ENCODE data around the gene FBXO24.
"Not testable (repeated sequence)": the region's sequence is repeated elsewhere in the genome, so short reads cannot be mapped to it uniquely, and the experiment has no call there.

Gene FBXO24

GRCh38 chr7:100586266-100587025 is at the start of gene FBXO24:
Gene FBXO24 (plus strand): TSS chr7:100586328. CDS start chr7:100586626, 298 bp downstream.
- no peak for TF ChIP-seq CTCF (IDR thresholded peaks at IDR 0.05)
- Mint-ChIP-seq H3K4me1 (peaks cover 75% of the 10 kb centered on the region), H3K4me3 (peak within 1 kb of the TSS; percentile 100), H3K27ac (peak within 1 kb of the TSS; percentile 99), H3K36me3 (ENCODE audit: low read depth) (no peaks in the 10 kb centered on the region), H3K9me3 (no peaks in the 10 kb centered on the region), H3K27me3 (ENCODE audit: low read depth, poor library complexity) (no peaks in the 10 kb centered on the region)
- DNase-seq = peak; percentile 98

- not testable (repeated sequence) for H3K9me3 Mint-ChIP-seq, DNase-seq
- peaks cover 36% of the 10 kb centered on the region for H3K27me3 Mint-ChIP-seq (ENCODE audit: low read depth, poor library complexity)
Measured at GRCh38 chr7:100536695-100537094, 49.4 kb upstream of the FBXO24 start.

GRCh38 chr7:100538348-100538653 is 47.8 kb upstream of the FBXO24 start:
- TF ChIP-seq CTCF (IDR thresholded peaks at IDR 0.05) = no peak
- H3K27ac Mint-ChIP-seq = peak overlapping the region; percentile 13
- H3K4me3 Mint-ChIP-seq = peak overlapping the region; percentile 77
- peaks cover 38% of the 10 kb centered on the region for H3K27me3 Mint-ChIP-seq (ENCODE audit: low read depth, poor library complexity)
- H3K9me3 Mint-ChIP-seq = no peaks in the 10 kb centered on the region
- H3K36me3 Mint-ChIP-seq (ENCODE audit: low read depth) = peaks cover 5% of the 10 kb centered on the region
- DNase-seq = no peak
- H3K4me1 Mint-ChIP-seq = peaks cover 34% of the 10 kb centered on the region

More at GRCh38 chr7:100536695-100537094, 49.4 kb upstream of the FBXO24 start:
- not testable (repeated sequence) for H3K36me3 Mint-ChIP-seq (ENCODE audit: low read depth); H3K27ac Mint-ChIP-seq; H3K4me3 Mint-ChIP-seq
- peaks cover 26% of the 10 kb centered on the region for H3K4me1 Mint-ChIP-seq

- Mint-ChIP-seq H3K36me3 (ENCODE audit: low read depth) (peaks cover 5% of the 10 kb centered on the region), H3K4me1 (peaks cover 39% of the 10 kb centered on the region), H3K4me3 (peak within 1 kb of the TSS; percentile 77), H3K27me3 (ENCODE audit: low read depth, poor library complexity) (peaks cover 36% of the 10 kb centered on the region), H3K9me3 (no peaks in the 10 kb centered on the region), H3K27ac (peak within 1 kb of the TSS; percentile 13)
- DNase-seq = peak; percentile 100
- no peak for TF ChIP-seq CTCF (IDR thresholded peaks at IDR 0.05)
Measured at GRCh38 chr7:100538654-100539435, 47.3 kb upstream of the FBXO24 start, which contains the start of gene AGFG2. Gene AGFG2 (plus strand): TSS chr7:100539203. CDS start chr7:100539347, 144 bp downstream.

- no peak overlapping the region for H3K27ac Mint-ChIP-seq
- peaks cover 5% of the 10 kb centered on the region for H3K36me3 Mint-ChIP-seq (ENCODE audit: low read depth)
- no peaks in the 10 kb centered on the region for H3K9me3 Mint-ChIP-seq
- no peak for DNase-seq
- peaks cover 39% of the 10 kb centered on the region for H3K27me3 Mint-ChIP-seq (ENCODE audit: low read depth, poor library complexity)
- TF ChIP-seq CTCF (IDR thresholded peaks at IDR 0.05) = no peak
- peak overlapping the region; percentile 77 for H3K4me3 Mint-ChIP-seq
- peaks cover 46% of the 10 kb centered on the region for H3K4me1 Mint-ChIP-seq
Measured at GRCh38 chr7:100539436-100540006, 46.6 kb upstream of the FBXO24 start.

- Mint-ChIP-seq H3K4me1 (peaks cover 53% of the 10 kb centered on the region), H3K9me3 (no peaks in the 10 kb centered on the region), H3K4me3 (peak overlapping the region; percentile 77), H3K27me3 (ENCODE audit: low read depth, poor library complexity) (peaks cover 39% of the 10 kb centered on the region), H3K36me3 (ENCODE audit: low read depth) (peaks cover 5% of the 10 kb centered on the region), H3K27ac (no peak overlapping the region)
- TF ChIP-seq CTCF (IDR thresholded peaks at IDR 0.05) = no peak
- no peak for DNase-seq
Measured at GRCh38 chr7:100540073-100540723, 45.9 kb upstream of the FBXO24 start.

- not testable (repeated sequence) for H3K4me3 Mint-ChIP-seq, DNase-seq
Measured at GRCh38 chr7:100541309-100541708, 44.8 kb upstream of the FBXO24 start.

More at GRCh38 chr7:100541309-100541708, 44.8 kb upstream of the FBXO24 start:
- Mint-ChIP-seq H3K27me3 (ENCODE audit: low read depth, poor library complexity) (peaks cover 39% of the 10 kb centered on the region), H3K4me1 (peaks cover 64% of the 10 kb centered on the region)
- not testable (repeated sequence) for H3K36me3 Mint-ChIP-seq (ENCODE audit: low read depth); H3K9me3 Mint-ChIP-seq; H3K27ac Mint-ChIP-seq

All from nephron progenitor cell (in vitro differentiated cells).